ENCODE measurements around the gene FLVCR2.

GRCh38 chr14:75648066-75648838 lies 69.8 kb downstream of the FLVCR2 start:
- TF ChIP-seq CTCF (conservative IDR thresholded peaks at IDR 0.05 in 1 of 2, IDR thresholded peaks at IDR 0.05 in 1 of 2; ENCODE audit: extremely low read depth in 1 of 2, insufficient read depth in 1 of 2, low read depth in 1 of 2, low read length in 2 of 2) (no peak), EZH2 (IDR thresholded peaks at IDR 0.05; ENCODE audit: borderline replicate concordance, low read length) (no peak)

Measured in mammary epithelial cell (primary cell).